Occipital lobe (tissue), 2 donors: ENCODE data around the gene ZG16B. TPM values are rescaled to one million over a fixed set of nuclear protein-coding genes. Genes with fewer than 3 reads are reported as not detected.

Experiments used
- DNase-seq: peaks from one replicate; lab custom pipeline; 2025; lab: John Stamatoyannopoulos, UW
- total RNA-seq: library from RNA; depleted of rRNA; stranded (reverse); fragments of >200 nt; gene quantifications from one replicate; pipeline ENCODE4 v1.2.3, GENCODE V29; 2014

The ZG16B gene, protein sequence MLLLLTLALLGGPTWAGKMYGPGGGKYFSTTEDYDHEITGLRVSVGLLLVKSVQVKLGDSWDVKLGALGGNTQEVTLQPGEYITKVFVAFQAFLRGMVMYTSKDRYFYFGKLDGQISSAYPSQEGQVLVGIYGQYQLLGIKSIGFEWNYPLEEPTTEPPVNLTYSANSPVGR
- total RNA-seq, result 0.47 TPM

DNA sequence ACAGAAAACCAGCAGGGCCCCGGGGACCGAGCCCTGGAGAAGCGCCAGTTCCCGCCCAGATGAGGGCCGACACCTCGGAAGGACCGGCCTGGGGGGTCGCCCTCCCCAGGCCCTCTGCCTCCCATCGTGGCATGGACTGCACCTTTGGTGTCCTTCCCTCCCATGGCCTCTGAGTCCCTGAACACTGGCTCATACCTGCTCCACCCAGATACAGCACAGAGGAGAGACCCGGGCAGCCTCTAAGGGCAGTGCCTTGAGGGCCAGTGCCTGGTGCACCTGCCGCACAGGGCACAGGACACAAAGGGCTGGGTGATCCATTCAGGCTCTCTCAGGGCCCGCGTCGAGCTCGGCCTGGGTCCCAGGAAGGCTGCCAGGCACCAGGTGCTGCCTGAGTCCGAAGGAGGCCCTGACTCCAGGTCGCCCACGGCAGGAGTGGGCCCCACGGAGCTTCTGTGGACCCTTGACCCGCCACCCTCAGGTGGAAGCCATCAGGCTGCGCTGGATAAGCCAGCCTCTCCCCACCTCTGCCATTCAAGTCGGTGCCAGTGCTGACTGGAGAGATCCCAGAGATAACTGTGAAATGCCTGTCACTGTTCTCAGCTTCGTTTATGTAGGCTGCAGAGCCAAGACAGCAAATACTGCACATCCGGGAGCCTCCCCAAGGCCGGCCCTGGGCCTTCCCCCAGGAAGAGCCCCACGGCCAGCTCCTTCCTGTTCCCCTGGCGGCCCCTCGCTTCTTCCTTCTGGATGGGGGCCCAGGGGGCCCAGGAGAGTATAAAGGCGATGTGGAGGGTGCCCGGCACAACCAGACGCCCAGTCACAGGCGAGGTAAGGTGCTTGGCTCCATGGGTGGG is at the start of gene ZG16B:
TSS of gene ZG16B (plus strand) at position 803 of the 854 bp plus-strand sequence. CDS start 139 bp downstream, outside the sequence.
- DNase-seq, result no peak

DNA sequence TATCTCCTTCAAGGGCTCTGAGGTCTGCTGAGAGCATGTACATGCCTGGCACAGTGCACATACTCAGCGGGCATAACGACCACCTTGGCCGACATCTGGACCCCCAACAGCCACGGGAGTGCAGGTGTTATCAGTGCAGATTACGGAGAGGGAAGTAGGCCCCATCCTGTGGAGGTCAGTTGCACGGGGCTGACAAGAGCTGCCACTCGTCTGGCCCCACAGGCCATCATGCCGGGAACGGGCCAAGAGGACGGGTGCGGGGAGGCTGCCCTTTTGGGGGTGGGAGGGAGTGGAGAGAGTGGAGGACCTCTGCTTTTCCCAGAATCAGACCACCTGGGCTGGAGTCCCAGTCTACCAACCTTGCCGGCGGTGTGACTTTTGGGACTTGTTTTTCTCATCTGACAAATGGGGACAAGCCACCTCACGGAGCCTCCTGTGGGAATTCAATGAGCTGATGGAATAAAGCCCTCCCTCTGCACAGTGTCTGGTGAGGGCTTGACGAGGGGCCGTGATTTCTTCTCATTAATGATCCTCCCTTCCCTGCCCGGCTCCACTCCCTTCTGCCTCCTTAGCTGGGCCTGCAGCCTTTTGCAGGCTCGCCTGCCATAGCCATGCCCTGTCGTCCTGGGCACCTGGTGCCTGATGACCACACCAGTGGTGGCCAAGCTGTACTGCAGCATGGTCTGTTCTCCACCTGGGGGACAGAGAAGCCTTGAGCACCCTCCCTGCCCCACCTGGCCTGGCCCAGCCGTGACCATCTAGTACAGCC is 47.3 kb upstream of the ZG16B start:
- no peak for DNase-seq

DNA sequence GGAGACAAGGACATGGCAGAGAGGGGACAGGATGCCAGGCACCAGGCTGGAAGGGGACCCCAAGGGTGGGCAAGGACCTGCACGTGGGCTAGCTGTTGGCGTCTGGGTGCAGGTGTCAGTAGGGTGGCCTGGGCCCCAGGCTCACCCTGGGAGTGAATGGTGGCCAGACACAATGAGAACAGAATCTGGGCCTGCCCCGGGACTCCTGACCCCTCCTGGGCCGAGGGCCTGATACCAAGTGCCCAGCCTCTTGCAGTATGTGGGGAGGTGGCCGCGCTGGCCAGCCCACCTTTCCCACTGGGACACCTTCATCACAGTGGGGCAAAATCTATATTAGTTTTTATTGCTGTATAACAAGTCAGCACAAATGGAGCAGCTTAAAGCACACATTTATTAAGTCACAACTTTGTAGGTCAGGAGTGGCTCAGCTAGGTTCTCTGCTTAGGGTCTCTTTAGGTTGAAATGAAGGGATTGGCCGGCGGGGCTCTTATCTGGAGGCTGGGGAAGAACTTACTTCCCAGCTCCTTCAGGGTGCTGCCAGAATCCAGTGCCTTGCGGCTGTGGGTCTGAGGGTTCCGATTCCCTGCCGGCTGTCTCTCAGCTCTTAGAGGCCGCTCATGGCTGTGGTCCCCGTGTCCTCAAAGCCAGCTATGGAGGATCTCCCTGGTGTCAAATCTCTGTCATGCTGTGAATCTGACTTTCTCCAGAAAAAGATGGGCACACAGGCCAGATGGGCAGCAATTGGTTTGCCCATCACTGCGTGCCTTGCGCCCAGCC is 46.3 kb upstream of the ZG16B start:
- DNase-seq, result no peak

DNA sequence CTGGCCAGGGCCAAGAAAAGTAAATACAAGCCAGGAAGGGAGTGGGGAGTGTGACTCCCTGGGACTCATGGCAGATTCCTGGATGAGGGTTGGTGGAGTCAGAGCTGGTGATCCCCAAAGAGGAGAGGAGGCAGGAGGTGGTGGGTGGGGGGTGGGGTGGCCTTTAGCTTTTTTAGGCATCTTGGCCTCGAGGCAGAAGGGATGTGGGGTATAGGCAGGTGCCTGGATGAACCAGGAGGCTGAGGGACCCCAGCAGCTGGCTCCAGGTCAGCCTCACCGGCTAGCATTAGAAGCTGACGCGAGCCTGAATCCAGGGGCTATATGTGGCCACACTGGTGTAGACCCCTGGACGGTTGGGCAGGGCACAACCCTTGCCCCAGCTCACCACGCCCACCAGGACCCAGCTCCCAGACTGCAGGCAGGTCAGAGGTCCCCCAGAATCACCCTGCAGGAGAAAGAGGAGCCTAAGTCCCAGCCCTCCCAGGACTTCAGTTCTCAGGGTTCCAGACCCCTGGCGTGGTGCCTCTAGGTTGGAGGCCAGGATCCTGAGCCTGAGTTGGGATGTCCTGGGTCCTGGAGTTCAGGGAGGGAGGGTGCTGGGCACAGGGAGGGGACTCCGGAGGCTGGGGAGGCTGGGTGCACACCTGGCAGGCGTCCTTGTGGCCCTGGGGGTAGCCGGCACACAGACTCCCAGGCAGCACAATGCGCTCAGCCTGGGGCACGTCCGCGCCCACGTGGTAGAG is 45.6 kb upstream of the ZG16B start:
- no peak for DNase-seq

DNA sequence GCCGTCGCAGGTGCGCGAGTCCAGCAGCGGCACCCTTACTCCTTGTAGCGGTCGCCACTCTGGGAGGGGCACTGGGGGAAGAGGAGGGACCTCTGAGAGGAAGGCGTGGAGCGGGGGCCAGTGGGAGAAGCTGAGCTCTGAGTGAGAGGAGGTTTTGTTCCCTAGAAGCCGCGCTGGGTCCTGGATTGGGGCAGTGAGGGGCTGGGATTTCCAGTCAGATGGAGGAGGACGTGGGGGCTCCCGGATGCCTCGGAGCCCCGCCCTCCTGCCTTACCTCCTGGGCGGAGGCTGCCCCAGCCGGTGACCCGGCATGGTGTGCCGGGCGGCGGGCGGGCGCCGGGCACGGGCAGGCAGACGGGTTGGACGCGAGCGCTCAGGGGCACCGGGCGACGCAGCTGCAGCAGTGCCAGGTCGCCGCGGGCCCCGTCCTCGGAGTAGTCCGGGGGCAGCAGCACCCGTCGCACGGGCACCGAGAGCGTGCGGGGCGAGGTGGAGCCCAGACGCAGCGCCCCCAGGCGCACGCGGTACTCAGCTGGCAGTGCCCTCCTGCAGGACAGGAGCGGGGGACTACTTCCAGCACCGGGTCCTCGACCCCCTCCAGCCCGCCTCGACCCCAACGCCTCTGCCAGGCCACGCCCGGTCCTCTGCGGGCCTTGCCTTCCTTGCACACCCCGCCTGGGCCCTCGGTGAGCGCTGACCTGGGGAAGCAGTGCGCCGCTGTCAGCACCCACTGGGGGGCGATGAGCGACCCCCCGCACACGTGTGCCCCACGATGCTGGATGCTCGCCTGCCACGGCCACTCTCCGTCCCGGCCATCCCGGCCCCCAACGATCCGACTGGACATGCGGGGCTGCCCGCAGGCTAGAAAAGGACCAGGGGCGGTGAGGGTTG is 44.8 kb upstream of the ZG16B start:
- DNase-seq, result no peak

DNA sequence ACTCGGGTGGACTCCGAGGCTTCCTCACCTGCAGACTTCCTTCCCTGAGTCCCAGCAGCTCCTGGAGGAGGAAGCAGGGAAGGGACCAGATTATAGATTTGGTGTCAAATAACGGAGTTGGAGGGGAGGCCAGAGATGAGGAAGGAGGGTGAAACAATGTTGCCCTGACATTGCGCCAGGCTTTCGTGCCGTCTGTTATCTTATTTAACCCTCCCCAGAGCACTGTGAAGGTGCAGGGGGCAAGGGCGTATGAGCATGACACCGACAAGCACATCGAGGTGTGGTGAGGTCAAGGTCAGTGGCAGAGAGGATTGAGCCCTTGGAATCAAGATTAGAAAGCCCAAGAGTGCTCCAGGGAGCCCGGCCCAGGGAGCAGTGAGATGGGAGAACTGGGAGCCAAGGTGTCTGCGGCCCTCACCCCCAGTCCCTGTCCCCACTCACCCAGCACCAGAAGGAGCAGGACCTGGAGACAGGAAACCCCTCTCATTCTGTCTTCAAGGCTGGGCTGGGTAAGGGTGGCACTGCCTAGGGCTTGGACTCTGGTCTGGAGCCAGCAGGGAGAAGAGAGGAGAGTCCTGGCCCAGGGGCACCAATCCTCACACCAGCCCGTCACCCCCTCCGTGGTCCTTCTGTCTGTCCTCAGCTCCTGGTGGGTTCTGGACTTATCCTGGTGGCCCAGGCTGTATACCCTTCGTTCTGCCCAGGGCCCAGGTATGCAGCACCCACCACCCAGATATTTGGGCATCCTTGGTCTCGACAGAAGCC is 43.9 kb upstream of the ZG16B start:
- DNase-seq, result no peak

DNA sequence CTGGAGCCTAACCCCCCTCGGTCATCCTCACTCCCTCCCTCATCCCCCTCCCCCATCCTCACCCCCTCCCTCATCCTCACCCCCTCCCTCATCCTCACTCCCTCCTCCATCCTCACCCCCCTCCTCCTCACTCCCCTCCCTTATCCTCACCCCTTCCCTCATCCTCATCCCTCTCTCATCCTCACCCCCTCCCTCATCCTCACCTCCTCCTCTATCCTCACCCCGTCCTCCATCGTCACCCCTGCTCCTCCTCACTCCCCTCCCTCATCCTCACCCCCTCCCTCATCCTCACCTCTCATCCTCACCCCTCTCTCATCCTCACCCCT is 43.3 kb upstream of the ZG16B start:
- DNase-seq, result no peak

DNA sequence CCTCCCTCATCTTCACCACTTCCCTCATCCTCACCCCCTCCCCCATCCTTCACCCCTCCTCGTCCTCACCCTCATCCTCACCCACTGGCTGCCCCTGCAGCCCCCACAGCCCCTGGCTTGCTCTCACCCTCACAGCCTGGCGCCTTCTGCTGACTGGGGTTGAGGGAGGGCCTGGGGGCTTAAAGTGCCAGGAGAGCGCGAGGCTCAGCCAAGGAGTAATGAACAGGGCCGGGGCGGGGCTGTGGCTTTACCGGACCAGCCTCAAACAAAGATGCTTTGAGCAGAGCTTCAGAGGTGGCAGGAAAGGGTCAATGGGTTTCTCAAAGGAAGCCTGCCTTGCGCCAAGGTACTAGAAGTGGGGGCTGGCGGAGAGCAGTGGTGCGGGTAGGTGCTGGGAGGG is 42.7 kb upstream of the ZG16B start, which contains the start of gene PRSS33:
TSS of gene PRSS33 (minus strand) at position 155 of the 400 bp plus-strand sequence. CDS start 1,013 bp downstream, outside the sequence.
- no peak for DNase-seq

DNA sequence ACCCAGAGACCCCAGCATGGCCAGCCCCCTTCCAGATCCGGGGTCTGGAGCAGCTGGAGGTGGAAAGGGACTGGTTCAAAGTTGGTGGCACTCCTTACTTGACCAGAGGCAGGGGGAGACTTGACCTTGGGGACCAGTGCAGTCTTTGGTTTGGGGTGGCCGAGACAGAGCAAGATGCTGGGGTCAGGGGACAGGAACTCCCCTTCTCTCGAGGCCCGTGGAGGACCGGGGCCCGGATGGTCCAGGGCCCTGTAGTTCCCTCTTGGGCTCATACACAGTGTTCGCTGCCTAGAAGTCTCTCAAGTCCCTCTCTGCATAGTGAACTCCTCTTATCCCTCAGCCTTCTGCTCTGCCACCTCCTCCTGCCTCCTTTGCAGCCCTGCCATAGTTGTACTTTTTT is 42.1 kb upstream of the ZG16B start:
- DNase-seq, result no peak

DNA sequence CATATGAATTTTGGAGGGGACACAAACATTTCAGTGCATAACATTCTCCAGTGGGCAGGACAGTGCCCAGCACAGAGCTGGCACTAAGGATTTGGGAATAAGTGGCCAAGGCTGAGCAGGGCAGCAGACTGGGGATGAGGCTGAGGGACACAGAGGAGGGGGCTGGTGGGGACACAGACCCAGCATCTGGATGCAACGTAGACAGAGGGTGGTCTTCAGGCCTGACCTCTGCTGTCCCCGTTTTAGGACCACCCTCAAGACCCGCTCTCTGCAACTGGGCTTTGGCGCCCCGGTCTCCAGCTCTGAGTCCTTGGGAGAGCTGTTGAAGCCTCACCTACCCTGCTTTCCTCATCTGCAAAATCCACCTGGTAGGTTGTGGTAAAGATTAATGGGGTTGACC is 39.5 kb upstream of the ZG16B start:
- DNase-seq, result no peak

DNA sequence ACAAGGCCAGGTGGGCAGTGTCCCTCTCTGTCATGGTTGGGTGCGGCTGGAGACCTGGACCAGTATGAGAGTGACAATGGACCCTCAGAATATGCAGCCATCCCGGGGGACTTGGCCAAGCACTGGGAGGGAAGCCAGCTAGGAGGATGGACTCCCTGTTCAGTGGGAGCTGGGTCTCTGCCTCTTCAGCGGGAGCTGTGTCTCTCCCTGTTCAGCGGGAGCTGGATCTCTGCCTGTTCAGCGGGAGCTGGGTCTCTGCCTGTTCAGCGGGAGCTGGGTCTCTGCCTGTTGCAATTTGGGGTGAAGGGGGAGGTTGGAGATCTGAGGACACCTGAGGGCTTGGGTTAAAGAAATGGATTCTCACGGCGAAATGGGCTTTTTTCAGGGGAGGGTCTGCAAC is 38.9 kb upstream of the ZG16B start:
- no peak for DNase-seq

DNA sequence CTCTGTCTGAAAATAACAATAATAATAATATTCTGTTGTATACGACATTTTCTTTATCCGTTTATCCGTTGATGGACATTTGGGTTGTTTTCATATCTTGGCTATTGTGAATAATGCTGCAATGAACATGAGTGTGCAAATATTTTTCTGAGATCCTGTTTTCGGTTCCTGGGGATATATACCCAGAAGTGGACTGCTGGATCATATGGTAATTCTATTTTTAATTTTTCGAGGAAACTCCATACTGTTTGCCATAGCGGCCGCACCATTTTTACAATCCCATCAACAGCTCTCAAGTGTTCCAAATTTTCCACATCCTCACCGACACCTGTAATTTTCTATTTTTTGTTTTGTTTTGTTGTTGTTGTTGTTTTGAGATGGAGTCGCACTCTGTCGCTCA is 37.2 kb upstream of the ZG16B start:
- no peak for DNase-seq

DNA sequence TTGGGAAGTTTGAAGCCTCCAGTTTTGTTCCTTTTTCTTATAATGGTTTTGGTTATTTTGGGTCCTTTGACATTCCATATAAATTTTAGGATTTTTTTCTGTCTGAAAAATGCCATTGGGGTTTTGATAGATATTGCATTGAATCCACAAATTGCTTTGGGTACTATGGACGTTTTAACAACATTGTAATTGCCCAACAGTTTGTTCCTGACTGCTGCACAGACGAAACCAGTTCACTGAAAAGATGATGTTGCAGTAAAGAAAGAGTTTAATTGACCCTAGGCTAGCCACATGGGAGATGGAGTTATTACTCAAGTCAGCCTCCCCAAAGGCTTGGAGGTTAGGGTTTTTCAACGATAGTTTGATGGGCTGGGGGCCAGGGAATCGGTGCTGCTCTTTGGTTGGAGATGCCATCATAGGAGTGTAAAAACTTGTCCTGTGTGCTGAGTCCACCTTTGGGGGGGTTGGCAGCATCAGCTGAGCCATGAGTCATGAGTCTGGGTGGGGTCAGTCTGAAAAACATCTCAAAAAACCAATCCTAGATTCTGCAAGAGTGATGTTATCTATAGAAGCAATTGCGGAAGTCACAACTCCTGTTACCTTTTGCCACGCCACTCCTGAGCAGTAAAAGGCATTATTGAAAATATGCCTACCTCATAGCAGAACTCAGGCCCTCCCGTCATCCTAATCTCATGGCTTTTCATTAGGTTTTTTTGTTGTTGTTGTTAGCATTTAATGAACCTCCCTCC is 34.5 kb upstream of the ZG16B start:
- no peak for DNase-seq

DNA sequence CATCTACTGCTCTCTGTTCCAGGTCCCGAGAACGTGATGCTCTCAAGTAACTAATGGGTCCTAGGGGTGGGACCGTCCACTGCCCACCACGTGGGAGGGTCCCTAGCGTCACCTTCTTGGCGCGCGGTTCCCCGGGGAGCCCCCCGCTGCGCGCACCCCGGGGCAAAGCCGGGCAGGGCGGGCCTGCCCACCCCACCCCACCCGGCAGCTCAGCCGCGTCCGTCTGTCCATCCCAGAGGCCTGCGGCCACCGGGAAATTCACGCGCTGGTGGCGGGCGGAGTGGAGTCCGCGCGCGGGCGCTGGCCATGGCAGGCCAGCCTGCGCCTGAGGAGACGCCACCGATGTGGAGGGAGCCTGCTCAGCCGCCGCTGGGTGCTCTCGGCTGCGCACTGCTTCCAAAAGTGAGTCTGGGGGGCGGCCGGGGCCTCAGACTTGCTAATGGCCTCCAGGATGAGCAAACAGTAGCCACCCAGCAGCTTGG is 31.3 kb upstream of the ZG16B start:
- no peak for DNase-seq

DNA sequence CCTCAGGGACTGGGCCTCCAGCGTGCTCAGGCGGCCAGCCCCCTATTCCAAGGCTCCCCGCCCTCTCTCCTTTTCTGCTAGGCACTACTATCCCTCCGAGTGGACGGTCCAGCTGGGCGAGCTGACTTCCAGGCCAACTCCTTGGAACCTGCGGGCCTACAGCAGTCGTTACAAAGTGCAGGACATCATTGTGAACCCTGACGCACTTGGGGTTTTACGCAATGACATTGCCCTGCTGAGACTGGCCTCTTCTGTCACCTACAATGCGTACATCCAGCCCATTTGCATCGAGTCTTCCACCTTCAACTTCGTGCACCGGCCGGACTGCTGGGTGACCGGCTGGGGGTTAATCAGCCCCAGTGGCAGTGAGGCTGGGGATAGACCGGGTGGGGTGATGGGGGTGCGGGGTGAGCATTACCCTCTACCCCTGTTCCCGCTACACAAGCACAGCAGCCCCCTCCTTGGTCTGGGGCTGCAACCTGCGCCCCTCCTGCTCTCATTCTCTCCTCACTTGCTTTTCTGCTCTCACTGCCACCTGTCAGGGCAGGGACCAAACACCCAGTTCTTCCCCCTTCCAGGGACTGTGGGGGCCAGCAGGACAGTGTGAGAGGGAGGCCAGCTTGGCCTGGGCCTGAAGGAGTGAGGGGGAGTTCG is 30.8 kb upstream of the ZG16B start:
- DNase-seq, result no peak

DNA sequence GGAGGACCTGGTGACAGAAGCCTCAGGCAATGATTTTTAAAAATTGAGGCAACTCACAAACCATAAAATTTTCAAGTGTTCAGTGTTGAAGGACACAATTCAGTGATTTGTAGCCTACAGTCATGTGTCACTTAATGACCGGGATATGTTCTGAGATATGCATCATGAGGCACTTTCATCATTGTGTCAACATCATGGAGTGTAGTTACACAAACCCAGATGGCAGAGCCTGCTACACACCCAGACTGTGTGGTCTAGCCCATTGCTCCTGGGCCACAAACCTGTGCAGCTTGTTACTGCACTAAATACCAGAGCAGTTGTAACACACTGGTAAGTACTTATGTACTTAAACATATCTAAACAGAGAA is 30.3 kb upstream of the ZG16B start:
- DNase-seq, result no peak

DNA sequence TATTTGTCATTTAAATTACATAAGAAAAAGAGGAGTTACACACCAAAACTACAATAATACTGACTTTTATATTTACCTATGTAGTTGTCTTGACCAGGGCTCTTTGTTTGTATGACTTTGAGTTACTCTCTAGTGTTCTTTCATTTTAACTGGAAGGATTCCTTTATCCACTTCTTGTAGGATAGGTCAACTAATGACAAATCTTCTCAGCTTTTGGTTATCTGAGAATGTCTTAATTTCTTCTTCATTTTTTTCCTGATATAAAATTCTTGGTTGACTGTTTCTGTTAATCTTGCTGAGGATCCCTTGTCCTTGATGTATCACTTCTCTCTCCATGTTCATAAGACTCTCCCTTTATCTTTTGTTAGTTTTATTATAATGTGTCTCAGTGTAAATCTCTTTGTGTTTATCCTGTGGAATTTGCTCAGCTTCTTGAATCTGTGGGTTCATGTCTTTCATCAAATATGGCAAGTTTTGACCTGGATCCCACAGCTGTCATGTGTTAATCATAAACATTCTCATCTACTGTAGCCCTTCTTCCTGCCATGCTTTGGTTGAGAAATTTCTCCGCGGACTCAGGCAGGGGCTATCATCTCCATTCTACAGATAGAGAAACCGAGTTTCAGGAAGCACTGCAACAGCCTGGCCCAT is 26.4 kb upstream of the ZG16B start:
- DNase-seq, result no peak
